Mesothelial cell of epicardium (in vitro differentiated cells): Measurements from ENCODE around the gene MSANTD1. TPM values are rescaled to one million over a fixed set of nuclear protein-coding genes. Genes with fewer than 3 reads are reported as not detected.

Experiments
- DNase-seq, 2 experiments: peaks; one replicate each; pipeline ENCODE4 v3.0.0; 2021; ENCODE audit warnings: low spot score in 2 of 2; ENCODE audit not compliant: unreplicated experiment in 2 of 2
- H3K27ac Mint-ChIP-seq: 2 replicates; pipeline ENCODE4 v1.8.0; 2021; ENCODE audit warnings: mixed read lengths
- H3K27me3 Mint-ChIP-seq: 2 replicates; pipeline ENCODE4 v1.8.0; 2021; ENCODE audit warnings: low read depth, mixed read lengths
- H3K36me3 Mint-ChIP-seq: 2 replicates; pipeline ENCODE4 v1.8.0; 2021; ENCODE audit warnings: mixed read lengths
- H3K4me1 Mint-ChIP-seq: 2 replicates; pipeline ENCODE4 v1.8.0; 2021; ENCODE audit warnings: mixed read lengths
- H3K4me3 Mint-ChIP-seq: 2 replicates; pipeline ENCODE4 v1.8.0; 2021; ENCODE audit warnings: mild to moderate bottlenecking, moderate library complexity, mixed read lengths
- H3K9me3 Mint-ChIP-seq: 2 replicates; pipeline ENCODE4 v1.8.0; 2021; ENCODE audit warnings: mixed read lengths
- total RNA-seq: library from RNA; stranded (reverse); gene quantifications from 3 replicates; pipeline ENCODE4 v1.2.1, GENCODE V29; 2021
- TF ChIP-seq, protein P1 (sequence below): fragments of 200-600 bp; sonication (generic); IDR thresholded peaks from one replicate; pipeline ENCODE4 v1.5.0; 2021; ENCODE audit warnings: antibody characterized with exemption; ENCODE audit not compliant: unreplicated experiment

The MSANTD1 gene
- total RNA-seq, 1 donor from 2014 or later = 2.6 TPM

DNA sequence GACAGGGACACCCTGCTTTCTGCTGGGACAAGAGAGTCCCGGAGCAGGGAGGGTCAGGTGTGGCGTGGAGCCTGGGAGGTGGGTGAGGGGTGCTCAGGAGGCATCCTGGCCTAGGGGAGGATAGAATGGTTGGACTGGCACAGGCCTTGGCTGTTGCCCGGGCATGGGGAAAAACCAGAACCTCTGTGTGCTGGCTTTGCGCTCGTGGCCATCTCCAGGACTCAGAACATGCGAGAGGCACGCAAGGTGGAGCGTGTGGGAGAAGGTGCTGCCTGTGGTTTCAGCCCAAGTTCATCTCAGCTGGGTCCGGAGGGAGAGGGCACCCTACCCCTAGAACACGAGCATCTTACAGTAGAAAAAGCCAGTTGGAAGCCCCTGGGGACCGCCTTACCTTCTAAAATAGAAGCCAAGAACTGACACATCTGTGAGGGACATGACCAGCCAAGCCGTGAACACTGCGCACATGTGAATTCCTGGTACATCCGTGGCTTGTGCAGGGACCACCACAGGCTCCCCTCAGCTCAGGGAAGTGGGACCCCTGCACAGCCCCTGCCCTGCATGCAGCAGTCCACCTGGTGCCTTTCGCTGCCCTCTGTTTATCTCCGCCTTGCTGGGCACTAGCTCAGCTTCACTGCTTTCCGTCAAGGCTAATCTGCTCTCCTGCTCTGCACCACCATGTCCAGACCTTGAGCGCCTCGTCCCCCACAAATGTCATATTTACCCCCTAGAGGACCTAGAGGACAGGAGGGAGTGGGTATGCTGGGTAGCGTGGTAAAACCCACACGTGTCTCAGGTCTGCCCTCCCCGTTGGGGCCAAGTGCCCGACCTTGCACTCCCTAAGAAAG, 13.5 kb downstream of the MSANTD1 start:
- no peak for DNase-seq
- Mint-ChIP-seq H3K27ac (no peak overlapping the region), H3K4me3 (no peak overlapping the region), H3K27me3 (no peaks in the 10 kb centered on the region), H3K36me3 (no peaks in the 10 kb centered on the region), H3K4me1 (no peaks in the 10 kb centered on the region), H3K9me3 (no peaks in the 10 kb centered on the region)
- TF ChIP-seq, protein P1, sequence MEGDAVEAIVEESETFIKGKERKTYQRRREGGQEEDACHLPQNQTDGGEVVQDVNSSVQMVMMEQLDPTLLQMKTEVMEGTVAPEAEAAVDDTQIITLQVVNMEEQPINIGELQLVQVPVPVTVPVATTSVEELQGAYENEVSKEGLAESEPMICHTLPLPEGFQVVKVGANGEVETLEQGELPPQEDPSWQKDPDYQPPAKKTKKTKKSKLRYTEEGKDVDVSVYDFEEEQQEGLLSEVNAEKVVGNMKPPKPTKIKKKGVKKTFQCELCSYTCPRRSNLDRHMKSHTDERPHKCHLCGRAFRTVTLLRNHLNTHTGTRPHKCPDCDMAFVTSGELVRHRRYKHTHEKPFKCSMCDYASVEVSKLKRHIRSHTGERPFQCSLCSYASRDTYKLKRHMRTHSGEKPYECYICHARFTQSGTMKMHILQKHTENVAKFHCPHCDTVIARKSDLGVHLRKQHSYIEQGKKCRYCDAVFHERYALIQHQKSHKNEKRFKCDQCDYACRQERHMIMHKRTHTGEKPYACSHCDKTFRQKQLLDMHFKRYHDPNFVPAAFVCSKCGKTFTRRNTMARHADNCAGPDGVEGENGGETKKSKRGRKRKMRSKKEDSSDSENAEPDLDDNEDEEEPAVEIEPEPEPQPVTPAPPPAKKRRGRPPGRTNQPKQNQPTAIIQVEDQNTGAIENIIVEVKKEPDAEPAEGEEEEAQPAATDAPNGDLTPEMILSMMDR = no peak

DNA sequence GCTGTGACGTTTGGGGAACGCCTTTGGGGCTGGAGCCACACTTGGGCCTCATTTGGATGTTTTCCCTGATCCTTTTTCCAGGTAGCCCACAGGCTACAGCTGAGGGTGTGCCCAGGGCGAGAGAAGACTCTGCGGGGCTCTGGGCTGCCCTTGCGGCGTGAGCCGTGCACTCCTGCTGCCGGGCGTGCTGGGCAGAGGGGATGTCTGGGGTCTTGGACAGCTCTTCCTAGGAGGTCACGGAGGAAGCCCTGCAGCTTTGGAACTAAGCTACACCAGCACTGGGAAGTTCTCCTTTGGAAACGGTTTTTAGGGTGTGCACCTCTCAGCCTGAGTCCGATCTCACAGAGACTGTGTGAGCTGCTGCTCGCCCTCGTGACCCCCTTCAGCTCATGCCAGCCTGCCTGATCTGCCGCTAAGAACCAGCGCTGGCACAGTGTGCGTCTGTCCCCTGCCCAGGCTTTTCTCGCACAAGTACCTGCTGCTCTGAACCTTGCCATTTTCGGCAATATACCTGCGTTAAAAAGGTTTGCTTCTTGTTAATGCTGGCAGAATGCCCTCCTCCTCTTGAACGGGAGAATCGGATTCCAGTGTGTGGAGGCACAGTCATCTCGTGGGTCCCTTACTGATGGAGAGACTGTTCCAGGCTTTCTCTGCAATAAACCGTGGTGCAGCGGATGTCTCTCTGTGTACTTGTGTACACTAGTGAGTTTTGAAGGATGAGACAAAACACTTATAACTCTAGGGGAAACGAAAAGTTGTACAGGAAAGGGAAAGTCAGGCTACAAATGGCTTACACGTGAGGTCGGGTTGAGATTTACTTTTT, 14.3 kb downstream of the MSANTD1 start:
- DNase-seq = no peak
- H3K27me3 Mint-ChIP-seq = no peaks in the 10 kb centered on the region
- no peaks in the 10 kb centered on the region for H3K9me3 Mint-ChIP-seq
- H3K4me1 Mint-ChIP-seq = peaks cover 2% of the 10 kb centered on the region
- TF ChIP-seq, protein P1 = no peak
- H3K4me3 Mint-ChIP-seq = no peak overlapping the region
- no peak overlapping the region for H3K27ac Mint-ChIP-seq
- H3K36me3 Mint-ChIP-seq = no peaks in the 10 kb centered on the region

DNA sequence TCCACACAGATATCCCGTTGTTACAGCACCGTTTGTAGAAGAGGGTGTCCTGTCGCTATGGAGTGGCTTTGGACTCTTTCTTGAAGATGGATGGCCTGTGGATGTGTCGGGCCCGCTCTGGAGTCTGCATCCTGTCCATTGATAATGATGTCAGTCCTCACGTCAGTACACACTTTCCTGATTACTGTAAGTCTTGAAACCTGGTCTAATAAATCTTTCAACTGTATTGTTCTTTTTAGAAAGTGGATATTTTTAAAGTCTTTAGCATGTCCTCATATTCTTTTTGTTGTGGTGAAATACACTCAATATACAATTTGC, 14.9 kb downstream of the MSANTD1 start:
- no peak for DNase-seq
- Mint-ChIP-seq H3K27me3 (no peaks in the 10 kb centered on the region), H3K36me3 (no peaks in the 10 kb centered on the region), H3K4me3 (no peak overlapping the region), H3K27ac (no peak overlapping the region), H3K4me1 (peaks cover 4% of the 10 kb centered on the region), H3K9me3 (no peaks in the 10 kb centered on the region)
- TF ChIP-seq, protein P1 = no peak

DNA sequence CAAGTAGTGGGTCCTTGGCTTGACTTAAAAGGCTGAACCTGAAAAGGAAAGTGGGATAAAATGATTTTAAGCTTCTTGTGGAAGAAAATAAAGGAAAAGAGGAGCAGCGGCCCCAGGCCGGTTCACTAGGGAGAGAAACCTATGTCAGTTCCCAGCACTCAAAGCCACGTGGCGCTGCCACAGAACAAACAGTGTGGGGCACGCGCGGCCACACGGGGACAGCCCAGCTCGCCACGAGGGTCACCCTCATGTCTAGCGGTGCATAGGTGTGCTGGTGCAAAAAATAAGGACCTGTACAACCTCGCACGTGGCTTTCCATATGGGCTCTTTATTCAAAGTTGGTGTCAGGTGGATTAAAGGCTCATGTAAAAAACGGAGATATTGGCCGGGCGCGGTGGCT, 17.1 kb downstream of the MSANTD1 start:
- no peaks in the 10 kb centered on the region for H3K9me3 Mint-ChIP-seq
- no peaks in the 10 kb centered on the region for H3K36me3 Mint-ChIP-seq
- no peak overlapping the region for H3K27ac Mint-ChIP-seq
- H3K4me1 Mint-ChIP-seq = peaks cover 4% of the 10 kb centered on the region
- TF ChIP-seq, protein P1 = no peak
- no peaks in the 10 kb centered on the region for H3K27me3 Mint-ChIP-seq
- no peak overlapping the region for H3K4me3 Mint-ChIP-seq
- DNase-seq = no peak

DNA sequence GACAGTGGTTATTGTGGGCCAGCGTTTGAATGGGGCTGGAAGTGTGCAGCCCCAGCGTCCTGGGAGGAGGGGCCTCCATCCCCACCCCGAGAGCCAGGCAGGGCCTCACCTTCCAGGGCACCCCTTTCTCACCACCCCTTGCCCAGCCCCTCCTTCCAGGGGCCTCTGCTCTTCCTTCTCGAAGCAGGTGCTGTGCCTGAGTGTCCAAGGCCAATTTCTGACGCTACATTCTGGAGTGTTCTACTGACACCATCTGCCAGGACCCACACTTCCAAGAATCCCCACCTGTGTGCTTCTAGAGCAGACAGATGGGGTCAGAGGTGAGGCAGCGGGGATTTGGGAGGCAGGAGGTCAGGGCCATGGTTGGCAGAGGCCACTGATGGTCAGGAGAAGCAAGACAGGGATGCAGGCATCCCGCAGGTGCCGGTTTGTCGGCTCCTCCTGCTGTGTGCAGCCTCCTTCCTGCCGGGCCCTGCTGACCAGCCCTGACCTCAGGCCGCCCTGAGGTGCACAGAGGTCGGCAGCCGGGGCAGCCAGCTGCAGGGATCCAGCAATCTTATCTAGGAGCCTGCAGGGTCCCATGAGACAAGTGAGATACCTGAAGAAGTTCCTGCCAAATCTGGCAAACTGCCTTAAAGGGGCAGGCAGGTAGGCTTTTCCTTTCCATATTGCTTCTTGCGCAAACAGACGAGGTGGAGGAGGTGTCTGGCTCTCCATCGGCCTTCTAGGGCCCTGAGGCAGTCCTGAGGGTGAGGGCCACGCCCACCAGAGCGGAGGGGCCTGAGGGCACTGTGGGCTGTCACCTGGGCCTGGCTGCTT, 18.8 kb downstream of the MSANTD1 start:
- TF ChIP-seq, protein P1 = no peak
- no peak for DNase-seq
- peaks cover 4% of the 10 kb centered on the region for H3K4me1 Mint-ChIP-seq
- H3K27me3 Mint-ChIP-seq = peaks cover 2% of the 10 kb centered on the region
- H3K36me3 Mint-ChIP-seq = no peaks in the 10 kb centered on the region
- no peak overlapping the region for H3K27ac Mint-ChIP-seq
- no peak overlapping the region for H3K4me3 Mint-ChIP-seq
- no peaks in the 10 kb centered on the region for H3K9me3 Mint-ChIP-seq
